PC-3 (cell line): ENCODE measurements around the gene TOMM22.

Source experiments
- CTCF ChIP-seq: fragments of 300-600 bp; sonication (generic); conservative IDR thresholded peaks from 2 replicates; pipeline ENCODE4 v1.5.1; 2017; ENCODE audit warnings: antibody characterized with exemption, low read depth, mild to moderate bottlenecking, low read length
- EZH2 ChIP-seq: fragments of 300-600 bp; sonication (generic); IDR thresholded peaks from one replicate; pipeline ENCODE4 v1.6.1; 2017; ENCODE audit warnings: antibody characterized with exemption, mild to moderate bottlenecking, low read length; ENCODE audit not compliant: unreplicated experiment

GRCh38 chr22:38731703-38732161 lies 50.0 kb downstream of the TOMM22 start:
- TF ChIP-seq CTCF (no peak), EZH2 (no peak)
